NCI-H2196 (cell line): Measurements from ENCODE around the gene SMYD3.

Experiments
- DNase-seq: peaks from one replicate; lab custom pipeline; 2025; ENCODE audit not compliant: unreplicated experiment; lab: John Stamatoyannopoulos, UW

The SMYD3 gene

DNA sequence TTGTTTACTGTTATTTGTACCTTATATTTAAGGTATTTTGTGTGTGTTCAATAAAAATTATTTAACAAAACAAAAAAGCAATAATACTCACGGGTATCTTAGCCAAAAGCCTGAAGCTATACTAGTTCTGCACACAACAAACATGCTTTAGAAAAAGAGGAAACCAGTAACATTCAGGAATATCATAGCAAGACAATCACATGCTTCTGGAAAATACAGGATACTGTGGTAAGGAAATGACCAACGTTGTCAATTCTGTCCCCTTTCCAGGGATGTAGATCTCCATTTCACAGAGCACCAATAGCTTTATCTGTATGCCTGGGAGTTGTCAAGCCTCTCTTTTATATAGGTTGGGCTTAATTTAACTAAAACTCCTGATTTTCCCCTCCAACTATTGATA lies 288.4 kb downstream of the SMYD3 start:
- no peak for DNase-seq

DNA sequence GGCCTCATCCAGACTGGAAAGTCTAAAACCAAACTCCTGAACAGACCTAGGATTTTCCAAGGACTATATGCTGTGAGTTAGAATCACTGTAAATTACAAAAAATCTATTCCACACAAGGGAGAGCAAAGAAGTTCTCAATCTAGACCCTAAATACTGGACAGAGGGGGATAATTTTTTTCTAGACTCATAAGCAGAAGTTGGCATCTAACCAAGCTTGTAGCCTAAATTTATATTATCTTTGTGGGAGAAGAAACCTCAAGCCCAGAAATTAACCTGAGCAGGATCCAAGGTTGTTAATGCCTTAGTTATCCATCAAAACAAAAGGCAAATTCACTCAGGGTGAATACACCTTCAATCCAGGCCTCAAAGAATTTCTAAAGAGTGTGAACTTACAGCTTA lies 290.2 kb downstream of the SMYD3 start:
- no peak for DNase-seq

DNA sequence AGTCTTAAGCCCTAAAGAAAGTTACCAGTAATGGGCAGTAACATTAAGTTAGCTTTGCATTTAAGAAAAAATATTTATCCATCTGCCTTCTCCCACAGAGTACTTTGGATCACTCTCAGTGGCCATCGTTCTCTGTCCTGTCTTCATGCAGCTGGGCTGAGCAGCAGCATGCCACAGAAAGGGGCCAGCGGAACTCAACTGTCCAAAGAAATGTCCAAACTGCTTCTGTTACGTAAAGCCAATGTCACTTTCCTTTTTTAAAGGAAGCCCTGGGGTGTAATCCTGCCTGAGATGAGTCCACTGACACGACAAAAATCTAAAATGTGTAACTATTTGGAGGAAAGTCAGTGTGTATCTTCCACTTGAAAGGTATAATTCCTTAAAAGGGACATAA lies 291.6 kb downstream of the SMYD3 start:
- no peak for DNase-seq

DNA sequence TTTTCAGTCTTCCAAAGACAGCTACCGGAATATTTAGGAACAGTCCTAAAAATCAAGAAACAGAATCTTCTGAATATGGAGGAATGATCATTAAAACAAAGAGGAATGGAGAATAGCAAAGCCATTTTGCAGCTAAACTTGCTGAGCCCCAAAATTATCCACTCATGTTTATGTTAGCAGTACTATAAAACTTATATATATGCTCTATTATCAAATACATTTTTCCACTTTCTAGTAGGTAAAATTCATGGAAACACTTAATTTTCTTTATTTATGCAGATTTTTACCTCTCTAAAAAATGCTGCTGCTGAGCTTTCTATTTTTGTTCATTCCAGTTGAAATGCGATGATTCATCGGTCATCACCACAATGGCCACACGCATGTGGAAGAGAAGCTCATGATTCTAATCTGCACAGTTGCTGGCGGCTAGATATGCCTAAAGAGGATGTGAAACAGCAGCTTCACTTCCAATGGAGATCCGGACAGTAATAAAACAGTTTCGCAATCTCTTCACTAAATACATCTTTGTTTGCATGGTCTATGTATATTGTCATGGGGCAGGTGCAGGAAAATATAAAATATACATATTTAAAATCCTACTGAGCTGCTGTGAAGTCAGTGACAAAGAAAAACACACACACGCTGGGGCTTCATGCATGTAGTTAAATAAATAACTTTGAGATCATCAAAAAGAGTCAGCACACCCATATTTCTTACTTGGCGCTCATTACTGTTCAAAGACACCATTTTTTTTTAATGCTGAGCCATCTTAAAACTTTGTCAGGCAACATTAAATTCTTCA lies 292.2 kb downstream of the SMYD3 start:
- peak; percentile 28 for DNase-seq

DNA sequence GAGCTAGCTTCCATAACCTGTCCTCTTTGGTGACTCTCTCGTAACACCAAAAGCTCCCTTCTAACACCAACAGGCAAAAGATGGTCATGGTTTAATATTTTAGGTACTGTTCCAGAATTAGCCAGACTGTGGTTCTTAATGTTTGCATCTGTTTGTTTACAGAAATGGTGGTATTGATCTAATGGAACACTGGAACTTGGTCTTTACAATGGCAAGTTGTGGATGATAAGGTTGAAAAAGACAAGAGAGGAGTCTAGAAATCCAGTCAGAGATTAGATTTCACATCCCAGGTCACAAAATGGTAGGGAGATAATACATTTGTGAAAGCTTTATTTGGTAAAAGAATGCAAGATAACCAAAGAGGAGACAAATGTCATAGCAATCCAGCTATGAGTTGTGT lies 293.1 kb downstream of the SMYD3 start:
- DNase-seq, result no peak

DNA sequence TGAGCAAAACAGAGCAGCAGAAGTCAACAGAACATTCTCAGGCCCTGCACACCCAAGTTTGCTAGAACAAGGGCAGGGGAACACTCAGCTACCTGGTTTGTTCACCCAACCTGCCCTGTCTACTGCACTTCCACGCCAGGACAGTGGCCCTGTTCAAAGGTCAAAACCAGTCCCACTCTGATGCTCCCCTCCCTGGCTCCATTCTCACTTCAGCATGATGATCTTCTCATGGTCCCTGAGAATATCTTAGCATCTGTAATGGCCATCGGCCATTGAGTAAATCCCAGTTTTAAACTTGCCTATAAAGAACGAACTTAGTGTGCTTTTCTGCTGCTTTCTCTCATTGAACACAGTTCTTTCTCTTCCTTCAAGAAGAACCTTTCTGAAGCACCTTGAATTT lies 293.6 kb downstream of the SMYD3 start:
- no peak for DNase-seq

DNA sequence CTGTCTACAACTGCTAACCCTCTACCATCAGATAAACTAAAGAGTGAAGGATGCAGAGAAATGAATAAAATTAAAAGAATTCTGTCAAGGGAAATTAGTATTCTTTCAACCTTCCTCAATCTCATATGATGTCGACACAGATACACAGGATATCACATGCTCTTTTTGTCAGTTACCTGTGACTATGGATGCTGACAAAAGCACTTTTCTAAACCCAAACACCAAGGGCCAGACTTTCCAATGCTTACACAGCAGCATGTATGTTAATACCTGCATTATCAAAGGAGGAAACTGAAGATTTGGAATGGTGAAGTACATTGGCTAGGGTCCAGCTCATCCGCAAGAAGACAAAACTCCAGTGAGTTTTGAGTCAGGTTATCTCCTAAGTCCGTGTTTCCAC lies 294.0 kb downstream of the SMYD3 start:
- DNase-seq, result no peak

DNA sequence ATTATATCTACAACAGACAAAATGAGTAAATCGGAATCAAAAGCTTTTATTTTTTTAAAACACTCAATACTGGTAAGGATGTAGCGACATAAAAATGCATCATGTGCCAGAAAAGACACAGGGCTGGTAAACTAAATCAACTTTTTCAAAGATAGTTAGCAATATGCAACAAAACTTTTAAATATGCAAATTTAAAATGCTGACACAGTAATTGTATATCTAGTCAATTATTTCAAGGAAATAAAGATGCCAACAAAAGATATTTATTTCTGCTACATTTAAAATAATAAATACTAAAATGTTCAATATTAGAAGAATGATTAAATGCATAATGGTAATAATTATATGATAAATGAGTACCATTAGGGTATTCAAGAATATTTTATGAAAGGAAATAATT lies 295.1 kb downstream of the SMYD3 start:
- no peak for DNase-seq

DNA sequence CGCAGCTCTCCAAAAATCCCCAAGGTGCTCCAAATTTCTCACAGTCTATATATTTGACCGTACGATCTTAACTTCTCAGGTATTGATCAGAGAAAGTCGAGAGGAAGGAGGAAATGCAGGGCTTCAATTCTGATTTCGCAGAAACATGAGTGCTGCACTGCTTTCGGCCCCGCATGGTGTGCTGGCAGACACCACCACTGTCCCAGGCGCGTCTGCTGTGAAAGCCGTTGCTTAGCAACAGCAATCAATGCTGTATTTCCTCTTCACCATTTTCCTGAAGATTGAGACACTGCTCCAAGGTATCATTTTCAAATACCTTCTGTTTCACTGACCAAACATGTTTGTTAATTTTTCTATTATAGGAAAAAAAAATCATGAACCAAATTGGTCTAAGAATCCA lies 296.3 kb downstream of the SMYD3 start:
- peak; percentile 12 for DNase-seq

DNA sequence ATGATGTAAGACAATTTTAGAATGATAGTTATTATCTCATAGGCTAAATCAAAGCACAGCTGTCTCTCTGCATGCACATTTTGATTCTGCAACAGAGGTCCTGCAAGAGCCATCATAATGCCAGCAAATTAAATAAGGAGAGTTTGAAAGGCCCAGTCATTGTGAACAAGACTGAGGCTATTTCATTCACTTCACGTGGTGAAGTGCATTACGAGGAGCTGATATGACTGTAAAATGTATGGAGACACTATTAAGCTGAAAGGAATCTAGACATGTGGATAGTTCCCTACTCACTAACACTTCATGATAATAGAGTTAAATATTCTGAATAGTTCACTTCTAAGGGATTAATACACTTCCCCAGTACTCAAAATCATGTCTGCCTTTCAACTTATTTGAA lies 299.0 kb downstream of the SMYD3 start:
- no peak for DNase-seq

DNA sequence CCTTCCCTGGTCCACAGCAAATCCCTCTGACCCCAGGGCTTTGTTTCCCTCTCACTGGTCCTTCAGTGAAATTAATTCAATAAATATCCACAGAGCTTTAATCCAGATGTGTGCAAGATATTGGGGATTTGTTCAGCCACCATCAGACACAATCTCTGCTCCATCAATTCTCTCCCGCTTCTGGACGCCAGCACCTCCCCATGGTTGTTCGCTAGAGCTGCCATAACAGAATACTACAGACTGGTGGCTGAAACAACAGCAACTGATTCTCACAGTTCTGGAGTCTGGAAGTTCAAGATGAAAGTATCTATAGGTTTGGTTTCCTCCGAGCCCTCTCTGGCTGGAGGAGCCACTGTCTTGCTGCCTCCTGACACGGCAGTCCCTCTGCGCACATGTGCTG lies 303.9 kb downstream of the SMYD3 start:
- no peak for DNase-seq

DNA sequence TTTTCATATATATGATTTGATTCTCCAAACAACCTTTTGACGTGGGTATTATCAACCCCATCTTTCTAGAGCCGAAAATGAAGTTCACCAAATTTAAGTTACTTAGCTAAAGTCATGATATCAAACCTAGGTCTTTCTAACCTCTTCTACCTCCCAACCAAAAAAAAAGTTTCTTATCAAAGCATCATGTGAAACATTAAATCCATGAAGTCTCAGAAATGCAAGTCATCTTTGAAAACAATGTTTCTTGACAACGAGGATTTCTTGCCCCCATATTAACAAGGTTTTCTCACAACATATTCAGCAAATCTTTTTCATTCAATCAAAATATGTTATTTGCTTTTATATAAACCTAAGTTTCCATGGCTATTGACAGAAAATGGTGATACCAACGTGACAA lies 306.3 kb downstream of the SMYD3 start:
- no peak for DNase-seq

DNA sequence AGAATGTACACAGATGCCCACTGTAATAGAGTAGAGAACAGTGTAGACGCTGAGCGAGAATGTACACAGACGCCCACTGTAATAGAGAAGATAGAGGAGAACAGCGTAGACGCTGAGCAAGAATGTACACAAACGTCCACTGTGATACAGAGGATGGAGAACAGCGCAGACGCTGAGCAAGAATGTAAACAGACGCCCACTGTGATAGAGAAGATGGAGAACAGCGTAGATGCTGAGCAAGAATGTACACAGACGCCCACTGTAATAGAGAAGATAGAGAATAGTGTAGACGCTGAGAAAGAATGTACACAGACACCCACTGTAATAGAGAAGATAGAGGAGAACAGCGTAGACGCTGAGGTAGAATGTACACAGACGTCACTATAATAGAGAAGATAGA lies 306.9 kb downstream of the SMYD3 start:
- no peak for DNase-seq

DNA sequence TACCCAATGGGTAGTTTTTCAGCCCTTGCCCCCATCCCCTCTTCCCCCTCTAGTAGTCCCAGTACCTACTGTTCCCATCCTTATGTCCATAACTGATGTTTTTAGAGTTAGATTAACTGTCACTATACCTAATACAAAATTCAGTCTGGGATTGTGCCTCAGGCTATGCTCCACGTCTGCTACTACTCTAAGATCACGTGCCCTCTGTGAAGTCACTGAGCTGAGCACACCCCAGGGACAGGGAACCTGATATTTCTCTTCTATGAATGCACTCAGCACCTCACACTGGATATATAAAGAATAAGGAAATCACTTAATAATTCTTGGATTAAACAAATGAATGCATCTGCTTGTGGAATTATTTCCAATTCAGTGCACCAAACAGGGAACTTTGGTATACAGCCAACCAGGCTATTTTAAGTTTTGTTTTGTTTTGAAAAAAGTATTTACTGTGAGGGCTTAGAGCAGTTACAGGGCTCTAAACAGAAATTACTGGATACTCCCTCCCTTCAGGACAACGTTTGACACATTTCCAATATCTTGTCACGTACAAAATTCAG lies 307.9 kb downstream of the SMYD3 start:
- DNase-seq, result no peak

DNA sequence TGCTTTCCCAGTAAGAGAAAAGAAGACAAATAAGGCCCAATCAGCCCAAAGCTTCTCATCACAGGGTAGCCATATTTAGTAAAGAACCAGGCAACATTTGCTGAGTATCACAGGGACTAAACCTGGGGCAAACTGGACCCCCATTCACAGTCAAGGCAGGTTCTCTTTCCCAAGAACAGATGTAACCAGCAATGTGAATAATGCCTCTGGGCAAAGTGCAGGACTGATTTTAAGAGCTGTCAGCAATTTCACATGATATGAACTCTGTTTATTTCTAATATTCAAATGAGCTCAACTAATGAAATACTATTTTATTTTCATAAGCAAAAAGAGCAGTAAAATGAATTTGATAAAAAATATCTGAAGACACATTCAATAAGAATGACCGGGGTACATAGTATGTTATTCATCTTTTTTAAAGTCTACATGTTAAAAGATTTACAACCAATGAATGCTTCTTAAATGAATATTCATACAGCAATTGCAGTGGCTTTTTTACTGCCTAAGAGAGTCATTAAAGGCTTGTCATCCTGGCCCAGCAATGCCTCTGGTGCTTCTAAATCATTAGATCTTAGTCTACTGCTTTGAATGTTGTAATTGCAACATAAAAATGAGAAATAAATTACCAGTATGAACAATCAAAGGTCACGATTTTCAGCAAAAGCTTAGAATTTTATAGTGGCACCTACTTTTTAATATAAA lies 308.8 kb downstream of the SMYD3 start:
- no peak for DNase-seq

DNA sequence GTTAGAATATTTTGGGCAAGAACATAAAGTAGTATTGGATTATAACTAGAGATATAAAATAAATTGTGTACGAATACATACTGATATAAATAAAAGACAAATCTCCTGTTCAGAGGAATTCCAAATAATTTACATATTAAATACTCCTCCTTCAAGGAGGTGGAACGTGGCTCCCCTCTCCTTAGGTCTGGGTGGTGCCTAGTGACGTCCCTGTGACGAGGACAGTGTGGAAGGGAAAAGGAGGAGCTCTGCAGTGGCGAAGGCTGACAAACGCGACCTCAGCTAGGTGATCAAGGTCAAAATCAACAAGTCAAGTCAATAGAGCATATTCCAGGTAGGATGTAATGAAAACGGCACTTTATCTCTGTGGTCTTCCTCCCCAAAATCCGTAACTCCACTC lies 310.0 kb downstream of the SMYD3 start:
- no peak for DNase-seq

DNA sequence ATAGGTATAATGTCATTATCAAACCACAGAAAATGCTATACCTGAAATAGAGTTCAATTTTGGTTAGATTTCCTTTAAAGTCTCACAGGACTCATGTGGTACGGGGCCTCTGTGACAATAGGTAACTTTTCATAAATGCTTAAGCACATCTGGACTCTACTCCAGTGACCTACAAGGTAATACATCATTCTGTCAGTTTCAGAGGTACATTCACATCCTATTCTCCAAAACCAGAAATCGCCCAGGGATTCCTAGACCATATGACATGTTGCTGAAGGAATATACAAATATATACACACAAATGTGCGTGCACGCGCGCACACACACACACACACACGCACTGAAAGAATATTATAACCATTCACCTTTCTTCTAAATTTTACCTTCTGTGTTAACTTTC lies 311.8 kb downstream of the SMYD3 start:
- no peak for DNase-seq

DNA sequence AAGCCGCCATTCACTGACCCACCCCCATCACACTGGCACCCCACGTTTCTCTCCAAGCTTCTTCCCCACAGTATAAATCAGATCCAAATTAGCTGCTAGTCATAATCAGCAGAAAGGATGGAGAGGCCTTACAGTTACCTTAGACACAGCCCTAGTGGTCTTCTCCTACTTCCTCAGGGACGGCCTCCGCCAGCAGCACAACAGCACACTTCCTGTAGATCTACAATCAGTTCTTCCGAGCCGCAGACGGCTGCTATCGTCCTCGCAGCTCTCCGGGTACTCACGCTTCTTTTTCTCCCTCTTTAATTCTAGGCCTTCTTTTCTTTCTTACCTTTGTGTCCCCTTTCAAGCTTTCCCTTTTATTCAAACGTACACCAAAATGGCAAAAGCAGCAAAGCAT lies 313.5 kb downstream of the SMYD3 start:
- no peak for DNase-seq

DNA sequence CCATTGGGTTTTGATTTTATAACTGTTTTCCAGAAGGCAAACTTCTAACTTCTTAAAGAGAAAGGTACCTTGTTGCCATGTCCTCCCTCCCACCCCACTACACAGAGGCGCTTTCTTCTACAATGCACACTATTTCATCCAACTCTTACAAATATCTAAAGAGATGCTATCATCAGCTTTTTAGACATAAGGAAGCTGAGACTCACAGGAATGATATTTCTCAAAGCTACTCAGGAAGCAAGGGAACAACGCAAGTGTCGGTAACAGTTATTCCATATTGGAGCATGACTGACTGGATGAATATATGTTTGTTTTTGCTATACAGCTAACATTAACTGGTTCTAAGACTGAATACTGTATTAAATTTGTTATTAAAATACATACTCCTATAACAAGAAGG lies 318.0 kb downstream of the SMYD3 start:
- DNase-seq, result no peak

DNA sequence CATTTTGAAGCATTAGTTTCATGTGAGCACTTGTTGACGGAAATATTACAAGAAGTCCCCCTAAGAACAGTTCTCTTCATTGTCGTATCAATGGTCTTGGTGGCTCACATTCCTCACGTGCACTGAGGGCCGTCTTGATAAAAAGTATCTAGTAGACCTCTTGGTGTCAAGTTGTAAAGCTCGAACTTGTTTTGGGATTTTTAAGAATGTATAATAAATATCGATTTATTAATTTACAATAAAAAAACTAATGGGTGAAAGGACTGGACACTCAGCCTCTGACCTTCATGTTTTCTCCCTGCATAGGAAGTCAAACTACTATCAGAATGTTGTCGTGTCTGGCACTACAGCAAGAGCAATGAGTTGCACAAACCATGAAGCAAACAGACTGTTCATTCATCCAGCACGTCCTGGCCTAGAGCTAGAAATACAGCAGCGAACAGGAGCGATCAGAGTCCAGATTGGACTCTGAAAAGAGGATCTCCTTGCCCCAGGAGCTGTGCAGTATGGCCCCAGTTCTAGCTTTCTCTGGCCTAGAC lies 319.2 kb downstream of the SMYD3 start:
- no peak for DNase-seq

DNA sequence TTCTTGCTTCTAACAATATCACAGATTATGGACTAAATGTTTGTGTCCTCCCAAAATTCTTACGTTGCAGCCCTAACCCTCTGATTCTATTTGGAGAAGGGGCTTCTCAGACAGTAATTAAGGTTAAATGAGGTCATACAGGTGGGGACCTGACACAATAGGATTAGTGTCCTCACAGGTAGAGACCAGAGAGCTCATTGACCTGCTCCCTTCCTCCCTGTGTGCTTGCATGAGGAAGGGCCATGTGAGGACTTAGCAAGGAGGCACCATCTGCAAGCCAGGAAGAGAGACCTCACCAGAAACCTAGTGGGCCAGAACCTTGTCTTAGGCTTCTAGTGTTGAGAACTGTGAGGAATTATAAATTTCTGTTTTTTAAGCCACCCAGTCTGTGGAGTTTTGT lies 322.6 kb downstream of the SMYD3 start:
- DNase-seq, result no peak

DNA sequence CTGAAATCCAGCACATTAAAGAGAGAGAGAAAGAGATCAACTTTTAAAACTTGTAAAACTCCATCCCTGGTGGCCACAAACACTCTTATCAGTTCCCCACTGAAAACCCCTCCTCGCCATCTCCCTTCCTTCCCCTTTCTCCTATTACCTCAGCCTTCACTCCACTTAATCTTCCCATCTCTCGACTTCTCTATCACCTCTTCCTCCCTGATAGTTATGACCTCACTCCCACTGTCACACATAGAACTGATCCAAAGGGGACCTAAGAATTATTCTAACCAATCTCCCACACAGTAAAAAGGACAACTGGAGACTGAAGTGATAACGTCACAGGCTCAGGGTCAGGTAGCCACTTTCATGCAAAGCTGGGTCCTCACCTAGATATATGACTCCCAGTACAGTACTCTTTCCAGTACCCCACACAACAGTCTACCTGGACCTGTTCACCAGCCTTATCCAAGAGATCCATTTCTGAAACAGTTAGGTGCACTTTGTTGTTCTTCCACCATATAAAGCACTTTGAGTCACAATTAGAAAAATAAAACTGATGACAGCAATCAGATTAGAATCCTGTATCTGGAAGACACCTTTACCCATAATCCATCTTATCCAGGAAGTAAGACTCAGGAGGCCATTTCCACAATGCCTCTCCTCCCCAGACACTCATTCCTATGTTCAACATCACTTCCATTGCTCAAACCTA lies 324.8 kb downstream of the SMYD3 start:
- DNase-seq, result no peak
